Retinal pigment epithelial cell (primary cell): ENCODE measurements around the gene SKI.
"Not testable (repeated sequence)": the region's sequence is repeated elsewhere in the genome, so short reads cannot be mapped to it uniquely, and the experiment has no call there.

Source experiments
- DNase-seq: peaks from one replicate; pipeline ENCODE4 v3.0.0-alpha.2; 2010; ENCODE audit warnings: low read depth
- H3K4me3 ChIP-seq: 2 replicates; pipeline ENCODE4 v1.5.1; 2011; ENCODE audit warnings: mild to moderate bottlenecking, low read length, control low read depth, moderate library complexity
- CTCF ChIP-seq: conservative IDR thresholded peaks from 2 replicates; pipeline ENCODE4 v1.5.1; 2011; ENCODE audit warnings: low read depth, low read length, control low read depth, inconsistent platforms

SKI gene

GRCh38 chr1:2255420-2256369, 27.6 kb downstream of the SKI start:
- TF ChIP-seq CTCF = no peak
- no peak overlapping the region for H3K4me3 ChIP-seq
- no peak for DNase-seq

- no peak overlapping the region for H3K4me3 ChIP-seq
- no peak for DNase-seq
- no peak for TF ChIP-seq CTCF
These were observed 28.5 kb downstream of the SKI start for GRCh38 chr1:2256435-2257244.

- no peak for TF ChIP-seq CTCF
- H3K4me3 ChIP-seq = no peak overlapping the region
- no peak for DNase-seq
These were observed 29.1 kb downstream of the SKI start for GRCh38 chr1:2257245-2257627.

GRCh38 chr1:2258122-2258681, 30.1 kb downstream of the SKI start:
- H3K4me3 ChIP-seq = no peak overlapping the region
- no peak for DNase-seq
- no peak for TF ChIP-seq CTCF

- no peak overlapping the region for H3K4me3 ChIP-seq
- no peak for TF ChIP-seq CTCF
- no peak for DNase-seq
These were observed 30.9 kb downstream of the SKI start for GRCh38 chr1:2258996-2259395.

GRCh38 chr1:2259668-2260402, 31.7 kb downstream of the SKI start:
- DNase-seq = no peak
- H3K4me3 ChIP-seq = no peak overlapping the region
- TF ChIP-seq CTCF = no peak

- not testable (repeated sequence) for DNase-seq, H3K4me3 ChIP-seq
These were observed 32.4 kb downstream of the SKI start for GRCh38 chr1:2260470-2260869.
